ENCODE results near the gene AFMID. TPM values are rescaled to one million over a fixed set of nuclear protein-coding genes. Genes with fewer than 3 reads are reported as not detected.
A peak's percentile ranks its signal among the peaks of the same experiment; 100 is the strongest.

The AFMID gene
- total and polyA plus RNA-seq, 2 donors (not counting 1 experiment from before 2014, with no cell fraction given) = 18.2 to 24.8 TPM

- Histone ChIP-seq H3K9me3 (ENCODE audit: control extremely low read depth in 1 of 3, control insufficient read depth in 2 of 3, insufficient read depth in 1 of 3, low read length in 2 of 3) (peaks cover 0 to 9% (median 0%) of the 10 kb centered on the region in 3 donors), H3K4me1 (ENCODE audit: control insufficient read depth in 2 of 2, insufficient read depth in 2 of 2, low read length in 2 of 2) (peaks cover 79 to 93% of the 10 kb centered on the region in 2 donors), H3K4me2 (replicated peaks; ENCODE audit: low read depth, low read length, poor library complexity, severe bottlenecking) (peak overlapping the region; percentile 67), H3K27ac (ENCODE audit: low read length in 2 of 2) (peak overlapping the region; percentile 36 to 57), H3K27me3 (replicated peaks in 1 of 4; ENCODE audit: control extremely low read depth in 1 of 4, control insufficient read depth in 3 of 4, insufficient read depth in 4 of 4, low read length in 3 of 4) (no peaks in the 10 kb centered on the region), H3K36me3 (replicated peaks in 1 of 2; ENCODE audit: control extremely low read depth in 1 of 2, control insufficient read depth in 1 of 2, extremely low read depth in 1 of 2, insufficient read depth in 2 of 2, low read length in 1 of 2) (peaks cover 0 to 17% of the 10 kb centered on the region in 2 experiments), H3K4me3 (ENCODE audit: control extremely low read depth in 1 of 5, extremely low read depth in 1 of 5, insufficient read depth in 1 of 5, low read depth in 2 of 5, low read length in 4 of 5) (no peak overlapping the region), H4K20me1 (ENCODE audit: control insufficient read depth, insufficient read depth, low read length, poor library complexity, severe bottlenecking) (no peaks in the 10 kb centered on the region), H2AFZ (ENCODE audit: insufficient read depth, low read depth, low read length, poor library complexity, severe bottlenecking) (no peak overlapping the region), H3K79me2 (ENCODE audit: control insufficient read depth, insufficient read depth, low read length) (peaks cover 23% of the 10 kb centered on the region), H3K9ac (ENCODE audit: low read length) (no peak overlapping the region)
- intact Hi-C loops (cut with micrococcal nuclease) = no loop called here
- Mint-ChIP-seq H3K4me1 (peaks cover 79% of the 10 kb centered on the region), H3K4me3 (no peak overlapping the region), H3K27ac (peak overlapping the region; percentile 89), H3K27me3 (no peaks in the 10 kb centered on the region), H3K9me3 (ENCODE audit: insufficient read depth) (no peaks in the 10 kb centered on the region)
- TF ChIP-seq EZH2 (IDR thresholded peaks at IDR 0.05; ENCODE audit: borderline replicate concordance, insufficient read depth, low read depth, low read length, poor library complexity, severe bottlenecking) (no peak), CTCF (IDR thresholded peaks at IDR 0.05) (no peak)
- ChIA-PET CTCF (interaction anchor here (0.8 to 14.1 kb wide), 6 partner anchors 8 to 32 kb away, joined by 3 to 357 read pairs (median 6); partner anchors contain the start of genes SYNGR2, TK1 and TMC8), POLR2A (interaction anchor here (1.7 to 22.6 kb wide), 4 partner anchors 10 to 30 kb away, joined by 9 to 432 read pairs (median 46); partner anchors contain the start of genes SYNGR2, TMC6 and TMC8)
- WGBS (ENCODE audit: insufficient coverage) = 82% methylated on average over 17 of the region's 18 CpGs
- ATAC-seq (ENCODE audit: low read depth) (no peak), DNase-seq (peak; percentile 51)
Measured at GRCh38 chr17:78144736-78145641, 42.2 kb upstream of the AFMID start.
